HFFc6 (cell line): ENCODE data around the gene MCC. TPM values are rescaled to one million over a fixed set of nuclear protein-coding genes. Genes with fewer than 3 reads are reported as not detected.

Experiments
- DNase-seq: peaks from one replicate; pipeline ENCODE4 v3.0.0-alpha.2; 2018
- H3K27ac Mint-ChIP-seq: 2 replicates; pipeline ENCODE4 v1.8.0; 2020; ENCODE audit warnings: mild to moderate bottlenecking, mixed read lengths
- H3K27me3 Mint-ChIP-seq: 2 replicates; pipeline ENCODE4 v1.8.0; 2021; ENCODE audit warnings: mild to moderate bottlenecking, moderate library complexity, mixed read lengths; ENCODE audit not compliant: insufficient read depth
- H3K36me3 Mint-ChIP-seq: 2 replicates; pipeline ENCODE4 v1.8.0; 2021; ENCODE audit warnings: low read depth, mixed read lengths
- H3K4me1 Mint-ChIP-seq: 2 replicates; pipeline ENCODE4 v1.8.0; 2020; ENCODE audit warnings: low read depth, mixed read lengths
- H3K4me3 Mint-ChIP-seq: 2 replicates; pipeline ENCODE4 v1.8.0; 2020; ENCODE audit warnings: mild to moderate bottlenecking, moderate library complexity, mixed read lengths
- H3K9me3 Mint-ChIP-seq: 2 replicates; pipeline ENCODE4 v1.8.0; 2020; ENCODE audit warnings: mild to moderate bottlenecking, mixed read lengths
- total RNA-seq, 6 experiments: library from RNA; stranded (reverse); fragmentation: NEBNext Ultra II Directional; extraction: Animal tissue kit (Norgen Biotek cat#: 25700); gene quantifications; 2 replicates in 1 of 6; 3 replicates in 5 of 6; pipeline ENCODE4 v1.2.3, GENCODE V29; 2021
- TF ChIP-seq, protein P1 (sequence below): fragments of 200-600 bp; sonication (generic); IDR thresholded peaks from 2 replicates; pipeline ENCODE4 v1.5.0; 2021; ENCODE audit warnings: antibody characterized with exemption, mild to moderate bottlenecking

Gene MCC
- total RNA-seq, 6 experiments from 2014 or later, result 2.5 to 4.9 (median 3.0) TPM

DNA sequence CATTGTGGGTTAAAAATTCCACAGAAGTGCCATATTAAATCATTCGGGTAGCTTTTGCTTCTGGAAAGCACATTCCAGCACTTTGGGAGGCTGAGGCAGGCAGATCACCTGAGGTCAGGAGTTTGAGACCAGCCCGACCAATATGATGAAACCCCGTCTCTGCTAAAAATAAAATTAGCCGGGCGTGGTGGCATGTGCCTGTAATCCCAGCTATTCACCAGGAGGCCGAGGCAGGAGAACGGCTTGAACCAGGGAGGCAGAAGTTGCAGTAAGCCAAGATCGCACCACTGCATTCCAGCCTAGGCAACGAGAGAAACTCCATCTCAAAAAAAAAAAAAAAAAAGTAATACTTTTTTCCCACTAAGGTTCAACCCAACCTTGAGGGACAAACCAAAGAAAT lies 243.3 kb downstream of the MCC start:
- Mint-ChIP-seq H3K4me1 (no peaks in the 10 kb centered on the region), H3K4me3 (no peak overlapping the region), H3K9me3 (no peaks in the 10 kb centered on the region), H3K36me3 (no peaks in the 10 kb centered on the region; the same call in 1 of the 2 replicates), H3K27me3 (peaks cover 7% of the 10 kb centered on the region), H3K27ac (no peak overlapping the region)
- TF ChIP-seq, protein P1, sequence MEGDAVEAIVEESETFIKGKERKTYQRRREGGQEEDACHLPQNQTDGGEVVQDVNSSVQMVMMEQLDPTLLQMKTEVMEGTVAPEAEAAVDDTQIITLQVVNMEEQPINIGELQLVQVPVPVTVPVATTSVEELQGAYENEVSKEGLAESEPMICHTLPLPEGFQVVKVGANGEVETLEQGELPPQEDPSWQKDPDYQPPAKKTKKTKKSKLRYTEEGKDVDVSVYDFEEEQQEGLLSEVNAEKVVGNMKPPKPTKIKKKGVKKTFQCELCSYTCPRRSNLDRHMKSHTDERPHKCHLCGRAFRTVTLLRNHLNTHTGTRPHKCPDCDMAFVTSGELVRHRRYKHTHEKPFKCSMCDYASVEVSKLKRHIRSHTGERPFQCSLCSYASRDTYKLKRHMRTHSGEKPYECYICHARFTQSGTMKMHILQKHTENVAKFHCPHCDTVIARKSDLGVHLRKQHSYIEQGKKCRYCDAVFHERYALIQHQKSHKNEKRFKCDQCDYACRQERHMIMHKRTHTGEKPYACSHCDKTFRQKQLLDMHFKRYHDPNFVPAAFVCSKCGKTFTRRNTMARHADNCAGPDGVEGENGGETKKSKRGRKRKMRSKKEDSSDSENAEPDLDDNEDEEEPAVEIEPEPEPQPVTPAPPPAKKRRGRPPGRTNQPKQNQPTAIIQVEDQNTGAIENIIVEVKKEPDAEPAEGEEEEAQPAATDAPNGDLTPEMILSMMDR, result no peak
- no peak for DNase-seq

DNA sequence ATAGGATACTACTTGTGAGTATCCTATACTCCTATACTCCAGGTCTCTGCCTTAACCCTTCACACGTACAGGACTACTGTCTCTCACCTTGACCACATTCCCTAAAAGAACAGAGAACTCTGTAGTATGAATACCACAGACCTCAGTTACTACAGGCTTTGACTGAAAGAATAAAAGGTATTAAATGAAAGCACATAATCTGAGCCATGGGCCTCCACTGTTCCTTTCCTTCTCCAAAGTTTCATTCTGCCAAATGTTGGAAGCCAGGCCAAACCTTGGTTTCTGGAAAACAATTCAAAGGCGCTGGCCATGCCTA lies 244.9 kb downstream of the MCC start:
- H3K4me1 Mint-ChIP-seq, result no peaks in the 10 kb centered on the region
- H3K4me3 Mint-ChIP-seq, result no peak overlapping the region
- H3K27ac Mint-ChIP-seq, result no peak overlapping the region
- TF ChIP-seq, protein P1, result no peak
- H3K27me3 Mint-ChIP-seq, result peaks cover 7% of the 10 kb centered on the region
- H3K36me3 Mint-ChIP-seq, result no peaks in the 10 kb centered on the region; the same call in 1 of the 2 replicates
- DNase-seq, result no peak
- H3K9me3 Mint-ChIP-seq, result no peaks in the 10 kb centered on the region

DNA sequence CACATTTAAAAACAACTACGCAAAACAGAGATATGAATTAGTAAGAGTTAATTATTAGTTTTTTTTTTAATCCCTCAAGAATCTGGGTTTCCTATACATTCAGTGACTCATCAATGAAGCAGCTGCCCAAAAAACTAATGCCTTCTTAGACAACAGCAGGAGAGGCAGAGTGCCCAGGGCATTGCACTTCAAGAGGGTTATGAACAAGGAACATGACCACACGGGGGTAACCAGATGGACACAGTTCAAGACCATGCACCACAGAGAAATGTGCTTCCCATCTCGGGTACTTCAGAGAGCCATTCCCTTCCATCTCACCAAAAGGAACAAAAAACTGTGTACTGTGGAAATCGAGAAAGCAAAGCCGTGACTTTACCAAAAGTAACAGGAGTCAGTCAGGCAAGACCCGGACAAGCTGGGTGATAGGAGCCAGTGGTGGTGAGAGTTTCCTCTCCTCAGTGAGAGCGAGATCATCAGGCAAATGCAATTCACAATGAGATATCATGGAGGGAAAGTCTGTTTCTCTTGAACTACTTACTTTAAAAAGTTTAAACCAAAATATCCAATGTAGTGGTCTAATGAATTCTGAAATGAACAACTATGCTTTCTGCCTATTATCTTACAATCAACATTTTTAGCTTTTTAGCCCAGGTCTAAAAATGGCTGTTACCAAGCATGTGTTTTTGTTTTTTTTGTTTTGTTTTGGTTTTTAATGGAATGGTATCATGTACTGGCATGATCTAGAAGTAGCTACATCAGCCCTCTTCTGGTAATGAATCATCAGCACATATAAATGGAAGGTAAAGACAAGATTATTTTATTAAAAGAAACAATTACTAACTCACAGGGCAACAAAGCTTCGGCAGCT lies 245.5 kb downstream of the MCC start:
- TF ChIP-seq, protein P1, result no peak
- Mint-ChIP-seq H3K27ac (no peak overlapping the region), H3K27me3 (peaks cover 6% of the 10 kb centered on the region), H3K4me1 (no peaks in the 10 kb centered on the region), H3K4me3 (no peak overlapping the region), H3K9me3 (no peaks in the 10 kb centered on the region), H3K36me3 (no peaks in the 10 kb centered on the region; the same call in 1 of the 2 replicates)
- DNase-seq, result no peak

DNA sequence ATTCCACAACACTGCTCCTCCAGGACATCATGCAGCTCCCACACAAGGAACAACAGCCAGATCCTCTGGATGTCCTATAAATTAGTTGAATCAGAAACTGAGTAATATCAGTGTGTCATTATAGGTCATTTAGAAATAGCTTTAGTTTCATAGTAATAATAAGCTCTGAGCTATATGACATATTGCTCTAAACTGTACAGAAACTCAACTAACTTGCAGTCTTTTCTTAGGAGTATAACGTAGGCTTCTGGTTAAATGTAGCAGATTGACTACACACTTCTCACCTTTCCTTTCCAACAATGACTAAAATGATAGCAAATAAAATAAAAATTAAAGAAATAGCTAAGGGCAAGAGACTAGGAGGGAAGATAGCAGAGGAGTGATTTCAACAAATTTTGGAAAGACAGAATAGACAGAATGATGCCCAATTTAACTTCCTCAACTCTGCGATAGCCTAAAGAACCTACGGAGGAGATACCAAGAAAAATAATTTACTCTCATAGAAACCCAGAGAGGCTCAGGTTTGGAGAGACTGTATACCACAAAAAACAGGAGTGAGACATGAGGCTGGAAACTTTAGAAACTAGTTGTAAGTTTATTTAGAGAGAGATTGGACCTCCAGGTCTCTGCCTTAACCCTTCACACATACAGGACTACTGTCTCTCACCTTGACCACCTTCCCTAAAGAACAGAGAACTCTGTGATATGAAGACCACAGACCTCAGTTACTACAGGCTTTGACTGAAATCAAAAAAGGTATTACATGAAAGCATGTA lies 247.1 kb downstream of the MCC start:
- Mint-ChIP-seq H3K4me3 (no peak overlapping the region), H3K4me1 (no peaks in the 10 kb centered on the region), H3K9me3 (no peaks in the 10 kb centered on the region), H3K36me3 (no peaks in the 10 kb centered on the region), H3K27ac (no peak overlapping the region), H3K27me3 (peaks cover 4% of the 10 kb centered on the region)
- DNase-seq, result no peak
- TF ChIP-seq, protein P1, result no peak

DNA sequence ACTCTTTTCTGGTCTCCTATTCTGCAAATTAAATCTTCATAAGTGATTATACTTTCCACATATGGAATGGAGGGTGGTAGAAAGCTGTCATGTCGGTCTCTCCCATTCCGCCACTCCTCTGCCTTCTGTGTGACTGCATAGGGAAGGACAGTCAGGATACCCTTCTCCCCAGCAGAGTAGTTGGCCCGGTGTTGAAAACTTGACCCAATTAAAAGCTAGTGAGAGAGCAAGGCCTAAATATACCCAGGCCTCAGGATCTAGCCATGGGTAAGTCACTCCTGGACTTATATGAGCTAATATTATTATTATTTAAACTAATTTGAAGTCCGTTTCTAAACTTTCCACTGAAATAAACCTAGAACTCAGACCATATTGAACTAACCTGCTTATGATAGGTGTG lies 248.2 kb downstream of the MCC start:
- Mint-ChIP-seq H3K4me1 (no peaks in the 10 kb centered on the region), H3K36me3 (no peaks in the 10 kb centered on the region), H3K27me3 (peaks cover 4% of the 10 kb centered on the region), H3K4me3 (no peak overlapping the region), H3K9me3 (no peaks in the 10 kb centered on the region), H3K27ac (no peak overlapping the region)
- TF ChIP-seq, protein P1, result no peak
- no peak for DNase-seq
